CD8-positive, alpha-beta memory T cell (primary cell): ENCODE results near the gene MYOZ3. TPM values are rescaled to one million over a fixed set of nuclear protein-coding genes. Genes with fewer than 3 reads are reported as not detected.
A peak's percentile ranks its signal among the peaks of the same experiment; 100 is the strongest.

Experiments used
- CTCF ChIA-PET: fragments of 350-600 bp; sonication (Branson Sonifier 250); formaldehyde crosslinking; loops from one replicate; lab custom pipeline; 2021; ENCODE audit warnings: antibody characterized with exemption; lab: Charles Lee
- POLR2A ChIA-PET: fragments of 350-600 bp; sonication (Branson Sonifier 250); formaldehyde crosslinking; loops from one replicate; lab custom pipeline; 2021; ENCODE audit warnings: antibody characterized with exemption; lab: Charles Lee
- DNase-seq, 5 donors: peaks; one replicate each; pipeline versions ENCODE4 v3.0.0 to v3.0.0-alpha.2; 2020 to 2022; ENCODE audit warnings: mixed read lengths in 1 of 5
- H3K27ac ChIP-seq: one replicate; pipeline ENCODE4 v1.7.0; 2013; ENCODE audit warnings: low read depth, mild to moderate bottlenecking, low read length, moderate library complexity
- H3K27me3 ChIP-seq: 2 replicates; pipeline ENCODE4 v1.7.0; 2013; ENCODE audit warnings: low read length, mild to moderate bottlenecking; ENCODE audit not compliant: insufficient read depth, poor library complexity, severe bottlenecking
- H3K36me3 ChIP-seq: 2 replicates; pipeline ENCODE4 v1.7.0; 2013; ENCODE audit warnings: mild to moderate bottlenecking, low read length, moderate library complexity; ENCODE audit not compliant: insufficient read depth
- H3K4me1 ChIP-seq: 2 replicates; pipeline ENCODE4 v1.7.0; 2013; ENCODE audit warnings: mild to moderate bottlenecking, low read length, moderate library complexity; ENCODE audit not compliant: insufficient read depth
- H3K4me3 ChIP-seq: 2 replicates; pipeline ENCODE4 v1.7.0; 2013; ENCODE audit warnings: mild to moderate bottlenecking, low read length
- H3K9me3 ChIP-seq: 2 replicates; pipeline ENCODE4 v1.7.0; 2013; ENCODE audit warnings: mild to moderate bottlenecking, low read length
- H3K27ac Mint-ChIP-seq, 8 donors: one replicate each; pipeline ENCODE4 v1.8.0; 2020 to 2021; ENCODE audit warnings: mixed read lengths in 8 of 8, mild to moderate bottlenecking in 6 of 8, inconsistent platforms in 3 of 8, moderate library complexity in 3 of 8
- H3K27me3 Mint-ChIP-seq, 2 donors: one replicate each; pipeline ENCODE4 v1.8.0; 2020 to 2021; ENCODE audit warnings: mixed read lengths in 2 of 2, mild to moderate bottlenecking in 1 of 2, moderate library complexity in 1 of 2
- H3K36me3 Mint-ChIP-seq, 3 donors: one replicate each; pipeline ENCODE4 v1.8.0; 2020 to 2021; ENCODE audit warnings: mixed read lengths in 3 of 3, inconsistent platforms in 1 of 3, mild to moderate bottlenecking in 1 of 3
- H3K4me1 Mint-ChIP-seq, 3 donors: one replicate each; pipeline ENCODE4 v1.8.0; 2020 to 2021; ENCODE audit warnings: mixed read lengths in 3 of 3, inconsistent platforms in 1 of 3, mild to moderate bottlenecking in 1 of 3
- H3K4me3 Mint-ChIP-seq, 7 donors: one replicate each; pipeline ENCODE4 v1.8.0; 2020 to 2021; ENCODE audit warnings: mixed read lengths in 7 of 7, mild to moderate bottlenecking in 6 of 7, moderate library complexity in 4 of 7, inconsistent platforms in 2 of 7
- H3K9me3 Mint-ChIP-seq, 5 donors: one replicate each; pipeline ENCODE4 v1.8.0; 2020 to 2022; ENCODE audit warnings: mixed read lengths in 5 of 5, mild to moderate bottlenecking in 3 of 5, moderate library complexity in 2 of 5, inconsistent platforms in 1 of 5
- polyA plus RNA-seq: library from polyadenylated mRNA; unstranded; fragments of 300-500 nt; fragmentation: Illumina TruSeq; gene quantifications from one replicate; pipeline ENCODE4 v1.2.3, GENCODE V29; 2021
- total RNA-seq, 2 experiments: library from RNA; stranded (reverse); gene quantifications; one replicate each; pipeline ENCODE4 v1.2.3, GENCODE V29; 2021

MYOZ3 gene
- total and polyA plus RNA-seq, 3 experiments from 2014 or later = not detected

GRCh38 chr5:150661821-150662596 lies 958 bp downstream of the MYOZ3 start:
- Histone ChIP-seq H3K9me3 (no peaks in the 10 kb centered on the region), H3K4me1 (peaks cover 4% of the 10 kb centered on the region), H3K27ac (no peak overlapping the region), H3K4me3 (no peak overlapping the region), H3K27me3 (no peaks in the 10 kb centered on the region), H3K36me3 (no peaks in the 10 kb centered on the region)
- H3K27me3 Mint-ChIP-seq = peaks cover 6 to 15% of the 10 kb centered on the region in 2 donors
- DNase-seq = no peak
- H3K9me3 Mint-ChIP-seq = no peaks in the 10 kb centered on the region
- ChIA-PET POLR2A (interaction anchor here (0.7 kb wide), 1 partner anchor 152 kb away, joined by 3 read pairs; no protein-coding TSS in a partner anchor), CTCF (interaction anchor here (1.0 to 1.6 kb wide), 3 partner anchors 9 to 102 kb away, joined by 3 to 4 read pairs (median 3); no protein-coding TSS in a partner anchor)
- H3K27ac Mint-ChIP-seq = peak overlapping the region in 1 of 8 donors; percentile 30
- H3K4me3 Mint-ChIP-seq = no peak overlapping the region
- no peaks in the 10 kb centered on the region for H3K36me3 Mint-ChIP-seq
- H3K4me1 Mint-ChIP-seq = peaks cover 2 to 7% (median 7%) of the 10 kb centered on the region in 3 donors

DNA sequence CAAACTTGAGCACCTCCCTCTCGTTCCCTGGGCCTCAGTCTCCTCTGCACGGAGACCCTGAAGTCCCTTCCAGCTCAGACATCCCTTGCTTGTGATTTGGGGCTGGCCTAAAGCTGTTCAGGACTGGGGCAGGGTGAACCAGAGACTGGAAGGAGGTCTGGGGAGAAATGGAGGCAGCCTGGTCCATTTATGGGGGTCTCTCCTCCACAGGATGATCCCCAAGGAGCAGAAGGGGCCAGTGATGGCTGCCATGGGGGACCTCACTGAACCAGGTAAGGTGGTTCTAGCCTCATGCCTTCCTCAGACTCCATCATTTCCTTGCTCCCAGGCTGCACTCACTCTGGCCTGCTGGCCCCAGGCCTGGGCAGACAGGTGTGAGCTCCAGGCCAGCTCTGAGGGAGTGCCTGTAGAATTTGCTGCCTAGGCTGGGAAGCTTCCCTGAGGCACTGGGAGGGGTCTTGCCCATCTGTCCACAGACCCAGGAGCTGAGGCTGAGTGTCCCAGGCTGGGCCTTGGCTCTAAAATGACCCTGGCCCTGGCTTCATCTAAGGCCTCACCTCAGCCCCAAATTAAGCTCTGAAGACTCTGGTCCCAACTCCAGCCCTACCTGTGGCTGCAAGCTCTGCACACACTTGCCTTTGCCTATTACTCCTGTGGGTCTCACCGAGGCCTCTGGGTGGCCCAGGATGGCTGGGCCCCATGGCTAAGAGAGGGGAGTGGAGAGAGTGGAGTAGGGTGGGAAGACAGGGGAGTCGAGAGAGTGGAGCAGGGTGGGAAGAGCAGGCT lies 1.9 kb downstream of the MYOZ3 start:
- ChIA-PET POLR2A (interaction anchor here (0.7 kb wide), 1 partner anchor 153 kb away, joined by 3 read pairs; no protein-coding TSS in a partner anchor), CTCF (interaction anchor here (1.1 kb wide), 1 partner anchor 8 kb away, joined by 3 read pairs; no protein-coding TSS in a partner anchor)

GRCh38 chr5:150663936-150664335 lies 2.9 kb downstream of the MYOZ3 start:
- Mint-ChIP-seq H3K9me3 (no peaks in the 10 kb centered on the region), H3K4me3 (no peak overlapping the region), H3K36me3 (no peaks in the 10 kb centered on the region), H3K4me1 (no peaks in the 10 kb centered on the region), H3K27me3 (peaks cover 6 to 15% of the 10 kb centered on the region in 2 donors), H3K27ac (no peak overlapping the region)
- Histone ChIP-seq H3K9me3 (no peaks in the 10 kb centered on the region), H3K27ac (no peak overlapping the region), H3K27me3 (no peaks in the 10 kb centered on the region), H3K36me3 (no peaks in the 10 kb centered on the region), H3K4me3 (no peak overlapping the region), H3K4me1 (no peaks in the 10 kb centered on the region)
- DNase-seq = no peak
- ChIA-PET CTCF (interaction anchor here (0.8 kb wide), 1 partner anchor 120 kb away, joined by 3 read pairs; no protein-coding TSS in a partner anchor), POLR2A (no interaction called here)

More for the DNA sequence above, 1.9 kb downstream of the MYOZ3 start:
- Mint-ChIP-seq H3K9me3 (no peaks in the 10 kb centered on the region), H3K4me3 (no peak overlapping the region), H3K27me3 (peaks cover 6 to 15% of the 10 kb centered on the region in 2 donors), H3K27ac (no peak overlapping the region), H3K4me1 (no peaks in the 10 kb centered on the region), H3K36me3 (no peaks in the 10 kb centered on the region)
- Histone ChIP-seq H3K4me3 (no peak overlapping the region), H3K9me3 (no peaks in the 10 kb centered on the region), H3K27ac (no peak overlapping the region), H3K36me3 (no peaks in the 10 kb centered on the region), H3K4me1 (no peaks in the 10 kb centered on the region), H3K27me3 (no peaks in the 10 kb centered on the region)
- DNase-seq = no peak

GRCh38 chr5:150665044-150665443 lies 4.0 kb downstream of the MYOZ3 start:
- H3K27me3 Mint-ChIP-seq = peaks cover 13 to 23% of the 10 kb centered on the region in 2 donors
- H3K9me3 ChIP-seq = no peaks in the 10 kb centered on the region
- H3K4me1 Mint-ChIP-seq = no peaks in the 10 kb centered on the region
- DNase-seq = no peak
- no peaks in the 10 kb centered on the region for H3K36me3 Mint-ChIP-seq
- H3K9me3 Mint-ChIP-seq = no peaks in the 10 kb centered on the region
- H3K36me3 ChIP-seq = no peaks in the 10 kb centered on the region
- H3K27ac ChIP-seq = no peak overlapping the region
- peaks cover under 1% of the 10 kb centered on the region for H3K27me3 ChIP-seq
- CTCF ChIA-PET = no interaction called here
- H3K4me3 Mint-ChIP-seq = no peak overlapping the region
- POLR2A ChIA-PET = no interaction called here
- H3K4me3 ChIP-seq = no peak overlapping the region
- no peak overlapping the region for H3K27ac Mint-ChIP-seq
- H3K4me1 ChIP-seq = no peaks in the 10 kb centered on the region

DNA sequence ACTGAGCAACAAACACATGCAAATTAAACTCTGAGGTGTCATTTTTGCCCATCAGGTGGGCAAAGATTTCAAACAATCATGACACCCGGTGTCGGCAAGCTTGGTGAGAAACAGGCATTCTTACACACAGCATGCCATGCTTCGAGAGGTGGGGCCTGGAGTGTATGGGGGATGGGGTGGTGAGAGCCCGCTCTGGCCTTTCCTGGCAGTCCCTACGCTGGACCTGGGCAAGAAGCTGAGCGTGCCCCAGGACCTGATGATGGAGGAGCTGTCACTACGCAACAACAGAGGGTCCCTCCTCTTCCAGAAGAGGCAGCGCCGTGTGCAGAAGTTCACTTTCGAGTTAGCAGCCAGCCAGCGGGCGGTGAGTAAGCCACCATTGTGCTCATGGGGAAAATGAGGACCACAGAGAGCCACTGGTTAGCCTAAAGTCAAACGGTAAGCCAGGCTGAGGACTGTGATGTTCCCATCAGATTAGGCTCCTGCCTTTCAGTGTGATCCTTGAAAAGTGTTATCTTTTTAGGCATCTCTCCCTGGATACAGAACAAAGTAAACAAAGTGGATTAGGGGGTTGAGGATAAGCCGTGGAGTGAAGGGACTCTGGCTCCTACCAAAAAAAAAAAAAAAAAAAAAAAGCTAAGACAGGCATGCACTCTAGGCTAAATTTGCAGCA lies 9.4 kb downstream of the MYOZ3 start:
- H3K4me3 ChIP-seq = no peak overlapping the region
- ChIA-PET CTCF (no interaction called here), POLR2A (no interaction called here)
- peak overlapping the region in 3 of 7 donors; percentile 59 to 71 (median 70) for H3K4me3 Mint-ChIP-seq
- no peak for DNase-seq
- peaks cover 26 to 28% of the 10 kb centered on the region in 2 donors for H3K27me3 Mint-ChIP-seq
- H3K36me3 ChIP-seq = no peaks in the 10 kb centered on the region
- H3K27me3 ChIP-seq = peaks cover 15% of the 10 kb centered on the region
- no peaks in the 10 kb centered on the region for H3K9me3 Mint-ChIP-seq
- peaks cover 9% of the 10 kb centered on the region for H3K4me1 ChIP-seq
- no peak overlapping the region for H3K27ac ChIP-seq
- H3K27ac Mint-ChIP-seq = no peak overlapping the region
- no peaks in the 10 kb centered on the region for H3K9me3 ChIP-seq
- H3K4me1 Mint-ChIP-seq = peaks cover 7 to 17% (median 8%) of the 10 kb centered on the region in 3 donors
- no peaks in the 10 kb centered on the region for H3K36me3 Mint-ChIP-seq

- peaks cover 9% of the 10 kb centered on the region for H3K4me1 ChIP-seq
- H3K4me3 Mint-ChIP-seq = peak overlapping the region in 6 of 7 donors; percentile 36 to 71 (median 62)
- no peaks in the 10 kb centered on the region for H3K36me3 Mint-ChIP-seq
- peaks cover 7 to 17% (median 8%) of the 10 kb centered on the region in 3 donors for H3K4me1 Mint-ChIP-seq
- H3K27ac Mint-ChIP-seq = no peak overlapping the region
- no peaks in the 10 kb centered on the region for H3K9me3 Mint-ChIP-seq
- H3K27me3 ChIP-seq = peaks cover 15% of the 10 kb centered on the region
- peaks cover 26 to 28% of the 10 kb centered on the region in 2 donors for H3K27me3 Mint-ChIP-seq
- H3K9me3 ChIP-seq = no peaks in the 10 kb centered on the region
- POLR2A ChIA-PET = no interaction called here
- H3K4me3 ChIP-seq = peak overlapping the region; percentile 51
- no peak for DNase-seq
- H3K36me3 ChIP-seq = no peaks in the 10 kb centered on the region
- CTCF ChIA-PET = interaction anchor here (0.7 to 1.2 kb wide), 2 partner anchors 8 to 30 kb away, joined by 3 read pairs; partner anchors contain the start of gene RBM22
- H3K27ac ChIP-seq = no peak overlapping the region
Measured at GRCh38 chr5:150670948-150671310, 9.9 kb downstream of the MYOZ3 start.

GRCh38 chr5:150671509-150672236 lies 10.6 kb downstream of the MYOZ3 start:
- peaks cover 15% of the 10 kb centered on the region for H3K27me3 ChIP-seq
- ChIA-PET POLR2A (no interaction called here), CTCF (interaction anchor here (0.7 to 1.2 kb wide), 2 partner anchors 9 to 29 kb away, joined by 3 read pairs; partner anchors contain the start of gene RBM22)
- H3K36me3 ChIP-seq = no peaks in the 10 kb centered on the region
- DNase-seq = peak in 1 of 5 donors; percentile 16
- H3K27ac ChIP-seq = no peak overlapping the region
- Mint-ChIP-seq H3K36me3 (no peaks in the 10 kb centered on the region), H3K9me3 (no peaks in the 10 kb centered on the region), H3K27ac (peak overlapping the region in 1 of 8 donors; percentile 24), H3K4me3 (peak overlapping the region; percentile 71 to 86 (median 80)), H3K4me1 (peaks cover 7 to 17% (median 8%) of the 10 kb centered on the region in 3 donors), H3K27me3 (peaks cover 26 to 28% of the 10 kb centered on the region in 2 donors)
- peaks cover 9% of the 10 kb centered on the region for H3K4me1 ChIP-seq
- H3K4me3 ChIP-seq = peak overlapping the region; percentile 51
- no peaks in the 10 kb centered on the region for H3K9me3 ChIP-seq
